GM23338 (cell line): ENCODE results near the gene CAPN10. TPM values are rescaled to one million over a fixed set of nuclear protein-coding genes. Genes with fewer than 3 reads are reported as not detected.

ENCODE experiments used
- ATAC-seq: fragments of 200-7000 bp; cut with Tn5 transposase; 3 replicates; pipeline ENCODE4 v1.9.1; 2020
- DNase-seq: peaks from one replicate; pipeline ENCODE4 v3.0.0-alpha.2; 2015; ENCODE audit warnings: low spot score
- H2AFZ ChIP-seq: fragments of 200-600 bp; sonication (generic); 2 replicates; pipeline ENCODE4 v1.8.0; 2016; ENCODE audit warnings: antibody characterized with exemption, mild to moderate bottlenecking, moderate library complexity
- H3F3A ChIP-seq: fragments of 200-600 bp; sonication (generic); replicated peaks from 2 replicates; pipeline ENCODE4 v1.8.0; 2017; ENCODE audit warnings: antibody characterized with exemption, mixed run types, low read depth
- H3K27ac ChIP-seq: fragments of 200-600 bp; sonication (generic); 2 replicates; pipeline ENCODE4 v1.6.1; 2016; ENCODE audit warnings: low read depth
- H3K27me3 ChIP-seq: fragments of 200-600 bp; sonication (generic); 2 replicates; pipeline ENCODE4 v1.8.0; 2016; ENCODE audit warnings: mild to moderate bottlenecking, mixed run types, moderate library complexity; ENCODE audit not compliant: insufficient read depth
- H3K36me3 ChIP-seq: fragments of 200-600 bp; sonication (generic); 2 replicates; pipeline ENCODE4 v1.8.0; 2016; ENCODE audit warnings: mild to moderate bottlenecking; ENCODE audit not compliant: insufficient read depth
- H3K4me1 ChIP-seq: fragments of 200-600 bp; sonication (generic); 2 replicates; pipeline ENCODE4 v1.8.0; 2016; ENCODE audit warnings: mild to moderate bottlenecking, moderate library complexity; ENCODE audit not compliant: insufficient read depth
- H3K4me2 ChIP-seq: fragments of 200-600 bp; sonication (generic); 2 replicates; pipeline ENCODE4 v1.7.1; 2017; ENCODE audit warnings: mixed run types
- H3K4me3 ChIP-seq: fragments of 200-600 bp; sonication (generic); 2 replicates; pipeline ENCODE4 v1.6.1; 2016; ENCODE audit warnings: mixed run types
- H3K79me2 ChIP-seq: fragments of 200-600 bp; sonication (generic); replicated peaks from 2 replicates; pipeline ENCODE4 v1.8.0; 2017; ENCODE audit warnings: mild to moderate bottlenecking; ENCODE audit not compliant: insufficient read depth
- H3K9me2 ChIP-seq: fragments of 200-600 bp; sonication (generic); 2 replicates; pipeline ENCODE4 v1.8.0; 2017; ENCODE audit not compliant: insufficient read depth
- H4K20me1 ChIP-seq: fragments of 200-600 bp; sonication (generic); replicated peaks from 2 replicates; pipeline ENCODE4 v1.8.0; 2017; ENCODE audit warnings: mild to moderate bottlenecking; ENCODE audit not compliant: insufficient read depth
- H3K27ac Mint-ChIP-seq: 2 replicates; pipeline ENCODE4 v1.8.0; 2020; ENCODE audit warnings: inconsistent platforms, mild to moderate bottlenecking, moderate library complexity, mixed read lengths
- H3K27me3 Mint-ChIP-seq: 3 replicates; pipeline ENCODE4 v1.8.0; 2022; ENCODE audit warnings: low read depth, mild to moderate bottlenecking, moderate library complexity, mixed read lengths, inconsistent platforms; ENCODE audit not compliant: insufficient read depth, poor library complexity
- H3K36me3 Mint-ChIP-seq: 3 replicates; pipeline ENCODE4 v1.8.0; 2021; ENCODE audit warnings: low read depth, mild to moderate bottlenecking, inconsistent platforms, moderate library complexity, mixed read lengths
- H3K4me1 Mint-ChIP-seq: 3 replicates; pipeline ENCODE4 v1.8.0; 2020; ENCODE audit warnings: mild to moderate bottlenecking, inconsistent platforms, mixed read lengths
- H3K4me3 Mint-ChIP-seq: 3 replicates; pipeline ENCODE4 v1.8.0; 2021; ENCODE audit warnings: moderate library complexity, mild to moderate bottlenecking, inconsistent platforms, mixed read lengths
- H3K9me3 Mint-ChIP-seq: 3 replicates; pipeline ENCODE4 v1.8.0; 2020; ENCODE audit warnings: moderate library complexity, mild to moderate bottlenecking, inconsistent platforms, mixed read lengths
- CREB1 ChIP-seq: fragments of 250-450 bp; sonication (Bioruptor Pico); IDR thresholded peaks from 2 replicates; pipeline ENCODE4 v1.5.0; 2020; ENCODE audit warnings: low read depth, mild to moderate bottlenecking, moderate library complexity
- EZH2 ChIP-seq: fragments of 200-600 bp; sonication (generic); IDR thresholded peaks from one replicate; pipeline ENCODE4 v1.8.0; 2017; ENCODE audit warnings: antibody characterized with exemption, mild to moderate bottlenecking, low read depth; ENCODE audit not compliant: unreplicated experiment
- JUNB ChIP-seq: IDR thresholded peaks from one replicate; pipeline ENCODE4 v1.6.1; 2016; ENCODE audit warnings: antibody characterized with exemption; ENCODE audit not compliant: unreplicated experiment
- NANOG ChIP-seq: IDR thresholded peaks from 2 replicates; pipeline ENCODE4 v1.6.1; 2016; ENCODE audit warnings: antibody characterized with exemption, borderline replicate concordance
- POLR2AphosphoS5 ChIP-seq: IDR thresholded peaks from 2 replicates; pipeline ENCODE4 v1.6.1; 2016; ENCODE audit warnings: antibody characterized with exemption, low read depth
- ZNF114 ChIP-seq: fragments of 250-450 bp; sonication (Bioruptor Pico); IDR thresholded peaks from 2 replicates; pipeline ENCODE4 v1.5.0; 2020; ENCODE audit warnings: mild to moderate bottlenecking, moderate library complexity
- polyA plus RNA-seq: library from polyadenylated mRNA; unstranded; fragments of >200 nt; fragmentation: Nextera tagmentation; extraction: Ambion mirVana; gene quantifications from 2 replicates; pipeline ENCODE4 v1.2.1, GENCODE V29; 2016
- total RNA-seq: library from RNA; depleted of rRNA; stranded (reverse); fragments of >200 nt; shearing (Covaris generic); gene quantifications from 2 replicates; pipeline ENCODE4 v1.2.3, GENCODE V29; 2014
- TF ChIP-seq, protein P1 (sequence below): fragments of 250-450 bp; sonication (Bioruptor Pico); IDR thresholded peaks from 2 replicates; pipeline ENCODE4 v1.5.0; 2020; ENCODE audit warnings: mild to moderate bottlenecking, moderate library complexity
- TF ChIP-seq, protein P2 (sequence below), 2 experiments: fragments of 200-600 bp in 1 of 2; sonication (generic) in 1 of 2; conservative IDR thresholded peaks; 2 replicates each; pipeline versions ENCODE4 v1.5.1 to v1.6.1; 2016 to 2017; ENCODE audit warnings: antibody characterized with exemption in 2 of 2, low read depth in 2 of 2, mild to moderate bottlenecking in 2 of 2, moderate library complexity in 1 of 2
- TF ChIP-seq, protein P3 (sequence below): IDR thresholded peaks from one replicate; pipeline ENCODE4 v1.6.1; 2018; ENCODE audit warnings: antibody characterized with exemption; ENCODE audit not compliant: unreplicated experiment

Gene CAPN10
- total and polyA plus RNA-seq, 2 experiments from 2014 or later: 30.2 to 59.8 TPM

DNA sequence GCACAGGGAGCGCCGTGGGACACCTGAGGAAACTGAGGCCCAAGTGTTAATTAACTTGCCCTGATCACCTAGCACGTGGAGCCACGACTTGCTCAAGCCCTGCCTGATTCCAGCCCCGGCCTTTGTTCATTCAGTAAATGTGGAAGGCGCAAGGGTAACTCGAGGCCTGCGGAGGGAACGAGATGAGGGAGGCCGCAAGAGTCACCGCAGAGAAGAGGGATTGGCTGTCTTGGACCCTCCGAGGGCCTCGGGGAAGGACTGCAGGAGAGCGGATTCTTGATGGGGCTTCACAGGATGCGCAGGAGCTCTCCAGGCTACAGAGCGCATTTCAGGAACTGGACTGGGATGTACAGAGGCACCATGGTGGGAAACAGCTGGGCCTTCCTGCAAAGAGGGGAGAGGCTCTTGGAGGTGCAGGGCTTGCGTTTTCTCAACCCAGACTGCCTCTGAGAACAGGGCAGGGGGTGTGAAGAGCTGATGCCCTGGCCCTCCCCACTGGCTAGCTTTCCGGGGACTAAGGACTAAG is 28.2 kb upstream of the CAPN10 start:
- peaks cover 8% of the 10 kb centered on the region; the same call in 2 of the 3 replicates for H3K36me3 Mint-ChIP-seq
- peaks cover 9% of the 10 kb centered on the region; the same call in 1 of the 2 replicates for H3K79me2 ChIP-seq

More for the DNA sequence above, 28.2 kb upstream of the CAPN10 start:
- Histone ChIP-seq H3K9me2 (peaks cover 6% of the 10 kb centered on the region), H3K27ac (no peak overlapping the region), H3K4me3 (peak overlapping the region; percentile 56; the same call in 1 of the 2 replicates), H3K27me3 (peaks cover 24% of the 10 kb centered on the region), H2AFZ (peak overlapping the region; percentile 32; the same call in 1 of the 2 replicates), H3K4me2 (peak overlapping the region; percentile 71), H3F3A (0 out of 2 replicates have a peak, but pooled peaks cover 5% of the 10 kb centered on the region), H3K36me3 (no peaks in the 10 kb centered on the region), H4K20me1 (no peaks in the 10 kb centered on the region), H3K4me1 (peaks cover 15% of the 10 kb centered on the region)
- peaks cover 32% of the 10 kb centered on the region for H3K27me3 Mint-ChIP-seq
- H3K9me3 Mint-ChIP-seq: no peaks in the 10 kb centered on the region; the same call in 2 of the 3 replicates
- H3K27ac Mint-ChIP-seq: no peak overlapping the region
- H3K4me3 Mint-ChIP-seq: peak overlapping the region; percentile 59
- no peak for TF ChIP-seq ZNF114 (CRISPR knock-in tag)
- TF ChIP-seq, protein P1, sequence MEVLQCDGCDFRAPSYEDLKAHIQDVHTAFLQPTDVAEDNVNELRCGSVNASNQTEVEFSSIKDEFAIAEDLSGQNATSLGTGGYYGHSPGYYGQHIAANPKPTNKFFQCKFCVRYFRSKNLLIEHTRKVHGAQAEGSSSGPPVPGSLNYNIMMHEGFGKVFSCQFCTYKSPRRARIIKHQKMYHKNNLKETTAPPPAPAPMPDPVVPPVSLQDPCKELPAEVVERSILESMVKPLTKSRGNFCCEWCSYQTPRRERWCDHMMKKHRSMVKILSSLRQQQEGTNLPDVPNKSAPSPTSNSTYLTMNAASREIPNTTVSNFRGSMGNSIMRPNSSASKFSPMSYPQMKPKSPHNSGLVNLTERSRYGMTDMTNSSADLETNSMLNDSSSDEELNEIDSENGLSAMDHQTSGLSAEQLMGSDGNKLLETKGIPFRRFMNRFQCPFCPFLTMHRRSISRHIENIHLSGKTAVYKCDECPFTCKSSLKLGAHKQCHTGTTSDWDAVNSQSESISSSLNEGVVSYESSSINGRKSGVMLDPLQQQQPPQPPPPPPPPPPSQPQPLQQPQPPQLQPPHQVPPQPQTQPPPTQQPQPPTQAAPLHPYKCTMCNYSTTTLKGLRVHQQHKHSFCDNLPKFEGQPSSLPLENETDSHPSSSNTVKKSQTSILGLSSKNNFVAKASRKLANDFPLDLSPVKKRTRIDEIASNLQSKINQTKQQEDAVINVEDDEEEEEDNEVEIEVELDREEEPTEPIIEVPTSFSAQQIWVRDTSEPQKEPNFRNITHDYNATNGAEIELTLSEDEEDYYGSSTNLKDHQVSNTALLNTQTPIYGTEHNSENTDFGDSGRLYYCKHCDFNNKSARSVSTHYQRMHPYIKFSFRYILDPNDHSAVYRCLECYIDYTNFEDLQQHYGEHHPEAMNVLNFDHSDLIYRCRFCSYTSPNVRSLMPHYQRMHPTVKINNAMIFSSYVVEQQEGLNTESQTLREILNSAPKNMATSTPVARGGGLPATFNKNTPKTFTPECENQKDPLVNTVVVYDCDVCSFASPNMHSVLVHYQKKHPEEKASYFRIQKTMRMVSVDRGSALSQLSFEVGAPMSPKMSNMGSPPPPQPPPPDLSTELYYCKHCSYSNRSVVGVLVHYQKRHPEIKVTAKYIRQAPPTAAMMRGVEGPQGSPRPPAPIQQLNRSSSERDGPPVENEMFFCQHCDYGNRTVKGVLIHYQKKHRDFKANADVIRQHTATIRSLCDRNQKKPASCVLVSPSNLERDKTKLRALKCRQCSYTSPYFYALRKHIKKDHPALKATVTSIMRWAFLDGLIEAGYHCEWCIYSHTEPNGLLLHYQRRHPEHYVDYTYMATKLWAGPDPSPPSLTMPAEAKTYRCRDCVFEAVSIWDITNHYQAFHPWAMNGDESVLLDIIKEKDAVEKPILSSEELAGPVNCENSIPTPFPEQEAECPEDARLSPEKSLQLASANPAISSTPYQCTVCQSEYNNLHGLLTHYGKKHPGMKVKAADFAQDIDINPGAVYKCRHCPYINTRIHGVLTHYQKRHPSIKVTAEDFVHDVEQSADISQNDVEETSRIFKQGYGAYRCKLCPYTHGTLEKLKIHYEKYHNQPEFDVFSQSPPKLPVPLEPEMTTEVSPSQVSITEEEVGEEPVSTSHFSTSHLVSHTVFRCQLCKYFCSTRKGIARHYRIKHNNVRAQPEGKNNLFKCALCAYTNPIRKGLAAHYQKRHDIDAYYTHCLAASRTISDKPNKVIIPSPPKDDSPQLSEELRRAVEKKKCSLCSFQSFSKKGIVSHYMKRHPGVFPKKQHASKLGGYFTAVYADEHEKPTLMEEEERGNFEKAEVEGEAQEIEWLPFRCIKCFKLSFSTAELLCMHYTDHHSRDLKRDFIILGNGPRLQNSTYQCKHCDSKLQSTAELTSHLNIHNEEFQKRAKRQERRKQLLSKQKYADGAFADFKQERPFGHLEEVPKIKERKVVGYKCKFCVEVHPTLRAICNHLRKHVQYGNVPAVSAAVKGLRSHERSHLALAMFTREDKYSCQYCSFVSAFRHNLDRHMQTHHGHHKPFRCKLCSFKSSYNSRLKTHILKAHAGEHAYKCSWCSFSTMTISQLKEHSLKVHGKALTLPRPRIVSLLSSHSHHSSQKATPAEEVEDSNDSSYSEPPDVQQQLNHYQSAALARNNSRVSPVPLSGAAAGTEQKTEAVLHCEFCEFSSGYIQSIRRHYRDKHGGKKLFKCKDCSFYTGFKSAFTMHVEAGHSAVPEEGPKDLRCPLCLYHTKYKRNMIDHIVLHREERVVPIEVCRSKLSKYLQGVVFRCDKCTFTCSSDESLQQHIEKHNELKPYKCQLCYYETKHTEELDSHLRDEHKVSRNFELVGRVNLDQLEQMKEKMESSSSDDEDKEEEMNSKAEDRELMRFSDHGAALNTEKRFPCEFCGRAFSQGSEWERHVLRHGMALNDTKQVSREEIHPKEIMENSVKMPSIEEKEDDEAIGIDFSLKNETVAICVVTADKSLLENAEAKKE (CRISPR knock-in tag): no peak
- TF ChIP-seq, protein P2, sequence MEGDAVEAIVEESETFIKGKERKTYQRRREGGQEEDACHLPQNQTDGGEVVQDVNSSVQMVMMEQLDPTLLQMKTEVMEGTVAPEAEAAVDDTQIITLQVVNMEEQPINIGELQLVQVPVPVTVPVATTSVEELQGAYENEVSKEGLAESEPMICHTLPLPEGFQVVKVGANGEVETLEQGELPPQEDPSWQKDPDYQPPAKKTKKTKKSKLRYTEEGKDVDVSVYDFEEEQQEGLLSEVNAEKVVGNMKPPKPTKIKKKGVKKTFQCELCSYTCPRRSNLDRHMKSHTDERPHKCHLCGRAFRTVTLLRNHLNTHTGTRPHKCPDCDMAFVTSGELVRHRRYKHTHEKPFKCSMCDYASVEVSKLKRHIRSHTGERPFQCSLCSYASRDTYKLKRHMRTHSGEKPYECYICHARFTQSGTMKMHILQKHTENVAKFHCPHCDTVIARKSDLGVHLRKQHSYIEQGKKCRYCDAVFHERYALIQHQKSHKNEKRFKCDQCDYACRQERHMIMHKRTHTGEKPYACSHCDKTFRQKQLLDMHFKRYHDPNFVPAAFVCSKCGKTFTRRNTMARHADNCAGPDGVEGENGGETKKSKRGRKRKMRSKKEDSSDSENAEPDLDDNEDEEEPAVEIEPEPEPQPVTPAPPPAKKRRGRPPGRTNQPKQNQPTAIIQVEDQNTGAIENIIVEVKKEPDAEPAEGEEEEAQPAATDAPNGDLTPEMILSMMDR (conservative IDR thresholded peaks at IDR 0.05; ENCODE audit: low read depth in 2 of 2): no peak
- TF ChIP-seq, protein P3, sequence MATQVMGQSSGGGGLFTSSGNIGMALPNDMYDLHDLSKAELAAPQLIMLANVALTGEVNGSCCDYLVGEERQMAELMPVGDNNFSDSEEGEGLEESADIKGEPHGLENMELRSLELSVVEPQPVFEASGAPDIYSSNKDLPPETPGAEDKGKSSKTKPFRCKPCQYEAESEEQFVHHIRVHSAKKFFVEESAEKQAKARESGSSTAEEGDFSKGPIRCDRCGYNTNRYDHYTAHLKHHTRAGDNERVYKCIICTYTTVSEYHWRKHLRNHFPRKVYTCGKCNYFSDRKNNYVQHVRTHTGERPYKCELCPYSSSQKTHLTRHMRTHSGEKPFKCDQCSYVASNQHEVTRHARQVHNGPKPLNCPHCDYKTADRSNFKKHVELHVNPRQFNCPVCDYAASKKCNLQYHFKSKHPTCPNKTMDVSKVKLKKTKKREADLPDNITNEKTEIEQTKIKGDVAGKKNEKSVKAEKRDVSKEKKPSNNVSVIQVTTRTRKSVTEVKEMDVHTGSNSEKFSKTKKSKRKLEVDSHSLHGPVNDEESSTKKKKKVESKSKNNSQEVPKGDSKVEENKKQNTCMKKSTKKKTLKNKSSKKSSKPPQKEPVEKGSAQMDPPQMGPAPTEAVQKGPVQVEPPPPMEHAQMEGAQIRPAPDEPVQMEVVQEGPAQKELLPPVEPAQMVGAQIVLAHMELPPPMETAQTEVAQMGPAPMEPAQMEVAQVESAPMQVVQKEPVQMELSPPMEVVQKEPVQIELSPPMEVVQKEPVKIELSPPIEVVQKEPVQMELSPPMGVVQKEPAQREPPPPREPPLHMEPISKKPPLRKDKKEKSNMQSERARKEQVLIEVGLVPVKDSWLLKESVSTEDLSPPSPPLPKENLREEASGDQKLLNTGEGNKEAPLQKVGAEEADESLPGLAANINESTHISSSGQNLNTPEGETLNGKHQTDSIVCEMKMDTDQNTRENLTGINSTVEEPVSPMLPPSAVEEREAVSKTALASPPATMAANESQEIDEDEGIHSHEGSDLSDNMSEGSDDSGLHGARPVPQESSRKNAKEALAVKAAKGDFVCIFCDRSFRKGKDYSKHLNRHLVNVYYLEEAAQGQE: no peak
- no peak; the same call in 1 of the 2 replicates for TF ChIP-seq POLR2AphosphoS5
- no peak for TF ChIP-seq NANOG
- no peak for TF ChIP-seq EZH2
- no peak for TF ChIP-seq JUNB
- no peak for TF ChIP-seq CREB1
- DNase-seq (peak; percentile 68), ATAC-seq (peak; percentile 1)
- H3K4me1 Mint-ChIP-seq: peaks cover 26% of the 10 kb centered on the region
